ENCODE results near the gene NCBP2L.

Gene NCBP2L

DNA sequence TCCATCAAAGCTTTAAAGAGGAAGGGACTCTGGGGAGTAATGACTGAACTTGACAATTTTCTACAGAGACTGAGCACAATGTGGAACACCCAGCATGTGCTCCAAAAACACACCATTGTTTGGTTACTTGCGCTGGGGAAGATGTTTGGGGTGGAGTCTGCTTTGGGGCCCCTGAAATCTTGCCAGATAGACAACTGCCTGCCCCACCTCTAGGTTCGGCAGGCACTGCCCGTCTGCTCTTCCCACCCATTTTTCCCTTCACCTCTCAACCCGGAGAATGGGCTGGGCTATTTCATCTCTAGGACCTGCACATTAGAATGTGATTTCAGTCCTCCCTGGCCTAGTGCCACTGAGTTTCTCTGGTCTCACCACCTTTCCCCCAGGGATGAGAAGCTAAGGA is 43.8 kb upstream of the NCBP2L start:
- TF ChIP-seq, protein P1, sequence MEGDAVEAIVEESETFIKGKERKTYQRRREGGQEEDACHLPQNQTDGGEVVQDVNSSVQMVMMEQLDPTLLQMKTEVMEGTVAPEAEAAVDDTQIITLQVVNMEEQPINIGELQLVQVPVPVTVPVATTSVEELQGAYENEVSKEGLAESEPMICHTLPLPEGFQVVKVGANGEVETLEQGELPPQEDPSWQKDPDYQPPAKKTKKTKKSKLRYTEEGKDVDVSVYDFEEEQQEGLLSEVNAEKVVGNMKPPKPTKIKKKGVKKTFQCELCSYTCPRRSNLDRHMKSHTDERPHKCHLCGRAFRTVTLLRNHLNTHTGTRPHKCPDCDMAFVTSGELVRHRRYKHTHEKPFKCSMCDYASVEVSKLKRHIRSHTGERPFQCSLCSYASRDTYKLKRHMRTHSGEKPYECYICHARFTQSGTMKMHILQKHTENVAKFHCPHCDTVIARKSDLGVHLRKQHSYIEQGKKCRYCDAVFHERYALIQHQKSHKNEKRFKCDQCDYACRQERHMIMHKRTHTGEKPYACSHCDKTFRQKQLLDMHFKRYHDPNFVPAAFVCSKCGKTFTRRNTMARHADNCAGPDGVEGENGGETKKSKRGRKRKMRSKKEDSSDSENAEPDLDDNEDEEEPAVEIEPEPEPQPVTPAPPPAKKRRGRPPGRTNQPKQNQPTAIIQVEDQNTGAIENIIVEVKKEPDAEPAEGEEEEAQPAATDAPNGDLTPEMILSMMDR (IDR thresholded peaks at IDR 0.05; ENCODE audit: low read depth, low read length, missing control alignments): no peak
- DNase-seq (ENCODE audit: low read depth): no peak
- in situ Hi-C loops (cut with HindIII; ENCODE audit: low sequenced_read_pairs): no loop called here
- H3K4me3 ChIP-seq (ENCODE audit: low read depth, low read length): no peak overlapping the region

DNA sequence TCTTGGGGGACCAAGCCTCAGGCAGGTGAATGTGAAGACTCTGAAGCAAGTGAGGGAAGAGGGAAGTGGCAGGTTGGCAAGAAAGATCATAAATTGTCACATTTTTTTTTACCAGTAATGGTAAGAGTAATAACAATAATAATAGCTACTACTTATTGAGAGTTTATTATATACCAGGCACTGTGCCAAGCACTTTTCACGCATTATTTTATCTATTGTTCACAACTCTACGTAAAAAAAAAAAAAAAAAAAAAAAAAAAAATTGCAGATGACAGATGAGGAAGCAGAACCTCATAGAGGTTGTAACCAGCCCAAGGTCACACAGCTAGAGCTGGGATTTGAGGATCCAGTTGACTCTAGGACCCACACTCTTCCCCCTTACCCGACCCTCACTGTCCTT is 42.9 kb upstream of the NCBP2L start:
- in situ Hi-C loops (cut with HindIII; ENCODE audit: low sequenced_read_pairs): no loop called here
- H3K4me3 ChIP-seq (ENCODE audit: low read depth, low read length): no peak overlapping the region
- TF ChIP-seq, protein P1 (IDR thresholded peaks at IDR 0.05; ENCODE audit: low read depth, low read length, missing control alignments): no peak
- no peak for DNase-seq (ENCODE audit: low read depth)

DNA sequence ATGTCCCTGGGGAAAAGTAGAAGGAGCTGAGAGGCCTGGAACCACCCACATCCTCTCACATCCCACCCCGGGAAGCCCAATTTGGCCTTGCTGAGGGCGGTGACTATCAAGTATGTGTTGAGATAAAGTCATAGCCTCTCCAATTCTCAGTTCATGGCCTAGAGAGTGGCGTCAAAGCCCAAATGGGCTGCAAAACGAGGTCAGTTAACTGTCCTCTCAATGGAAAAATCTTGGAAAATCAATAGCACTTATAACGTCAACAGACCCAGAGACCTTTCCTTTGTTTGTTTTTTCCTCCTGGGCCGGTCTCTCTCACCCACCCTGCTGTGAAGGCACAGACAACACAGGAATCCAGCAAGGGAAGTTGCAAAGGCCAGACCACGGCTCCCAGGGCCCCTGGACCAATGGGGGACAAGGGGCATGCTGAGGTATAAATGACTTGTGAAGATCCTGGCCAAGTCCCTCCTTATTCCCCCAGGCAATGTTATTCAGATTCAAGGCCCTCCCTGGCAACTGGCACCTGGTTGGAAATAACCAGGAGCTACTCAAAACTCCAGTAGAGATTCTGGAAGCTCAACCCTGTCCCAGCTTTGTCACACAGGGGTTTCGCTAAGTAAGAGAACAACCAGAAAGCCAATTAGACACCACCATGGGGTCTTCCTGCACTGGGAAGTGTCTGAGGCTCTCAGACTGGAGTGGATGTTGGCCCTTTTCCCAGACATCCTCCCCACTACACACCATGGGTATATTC is 40.6 kb upstream of the NCBP2L start:
- in situ Hi-C loops (cut with HindIII; ENCODE audit: low sequenced_read_pairs): no loop called here
- TF ChIP-seq, protein P1 (IDR thresholded peaks at IDR 0.05; ENCODE audit: low read depth, low read length, missing control alignments): no peak
- H3K4me3 ChIP-seq (ENCODE audit: low read depth, low read length): no peak overlapping the region
- DNase-seq (ENCODE audit: low read depth): no peak

DNA sequence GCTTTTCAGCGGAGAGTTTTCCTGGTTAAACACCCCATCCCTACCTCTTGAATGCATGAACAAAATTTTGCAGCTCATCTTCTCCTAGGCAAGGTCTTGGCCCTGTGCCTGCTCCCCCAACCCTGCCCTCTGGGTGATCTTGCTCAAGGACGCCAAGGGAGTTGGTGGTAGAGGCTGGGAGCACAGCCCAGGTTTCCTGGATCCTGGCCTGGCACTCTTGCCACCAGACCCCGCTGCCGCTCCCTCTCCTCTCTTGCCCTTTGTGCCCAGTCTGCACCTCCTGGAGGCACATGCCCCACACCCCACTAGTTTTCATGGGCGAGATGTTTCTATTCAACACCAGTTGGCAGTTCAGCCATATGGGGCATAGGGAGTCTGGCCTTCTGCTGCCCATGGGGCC is 39.3 kb upstream of the NCBP2L start:
- no peak overlapping the region for H3K4me3 ChIP-seq (ENCODE audit: low read depth, low read length)
- no peak for DNase-seq (ENCODE audit: low read depth)
- TF ChIP-seq, protein P1 (IDR thresholded peaks at IDR 0.05; ENCODE audit: low read depth, low read length, missing control alignments): no peak
- in situ Hi-C loops (cut with HindIII; ENCODE audit: low sequenced_read_pairs): no loop called here

DNA sequence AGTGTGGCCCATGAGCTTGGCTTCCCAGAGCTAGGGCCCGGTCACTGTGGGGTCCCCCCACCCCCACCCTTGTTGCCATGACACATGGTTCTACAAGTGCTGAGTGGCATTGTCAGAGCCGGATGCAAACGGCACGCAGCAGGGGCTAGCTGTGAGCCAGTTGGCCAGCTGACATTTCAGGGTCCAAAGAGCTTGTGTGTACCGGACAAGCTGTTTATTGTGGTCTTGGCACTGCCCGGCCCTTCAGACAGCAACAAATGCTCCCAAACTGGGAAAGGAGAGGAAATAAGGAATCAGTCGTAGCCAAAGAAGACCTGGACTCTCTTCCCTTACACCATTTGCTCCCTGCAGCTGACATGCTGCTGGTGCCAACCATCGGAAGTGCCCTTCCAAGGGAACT is 38.8 kb upstream of the NCBP2L start:
- DNase-seq (ENCODE audit: low read depth): no peak
- TF ChIP-seq, protein P1 (IDR thresholded peaks at IDR 0.05; ENCODE audit: low read depth, low read length, missing control alignments): no peak
- in situ Hi-C loops (cut with HindIII; ENCODE audit: low sequenced_read_pairs): no loop called here
- H3K4me3 ChIP-seq (ENCODE audit: low read depth, low read length): no peak overlapping the region

DNA sequence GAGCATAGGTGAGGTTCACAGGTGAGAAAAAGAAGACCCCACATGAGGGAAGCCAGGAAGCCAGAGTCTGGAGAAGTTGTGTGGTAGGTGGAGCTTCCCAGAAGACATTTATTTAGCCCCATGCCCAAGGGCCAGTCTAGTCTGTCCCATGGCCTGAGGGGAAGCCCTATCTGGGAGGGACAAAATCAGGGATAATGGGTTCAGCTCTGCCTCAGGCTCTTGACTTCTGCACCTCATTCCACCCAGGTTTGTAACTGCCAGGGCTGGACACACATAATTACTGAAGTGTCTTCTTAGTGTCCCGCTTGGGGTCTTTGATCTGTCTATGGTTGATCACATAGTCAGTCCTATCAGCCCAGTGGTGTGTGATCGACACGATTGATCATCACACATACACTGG is 38.0 kb upstream of the NCBP2L start:
- in situ Hi-C loops (cut with HindIII; ENCODE audit: low sequenced_read_pairs): no loop called here
- no peak overlapping the region for H3K4me3 ChIP-seq (ENCODE audit: low read depth, low read length)
- TF ChIP-seq, protein P1 (IDR thresholded peaks at IDR 0.05; ENCODE audit: low read depth, low read length, missing control alignments): no peak

More for the DNA sequence above, 38.0 kb upstream of the NCBP2L start:
- DNase-seq (ENCODE audit: low read depth): no peak
